GM19240 (cell line): Measurements from ENCODE around the gene CRYBG1.

Source experiments
- DNase-seq: peaks from one replicate; pipeline ENCODE4 v3.0.0; 2011; ENCODE audit warnings: low spot score; ENCODE audit not compliant: insufficient read length

The CRYBG1 gene

GRCh38 chr6:106360410-106360988, at the start of gene CRYBG1:
CRYBG1 (plus strand) TSS chr6:106360717; CDS start chr6:106360909, 192 bp downstream.
- DNase-seq: peak; percentile 29

- DNase-seq: no peak
Measured at GRCh38 chr6:106315765-106316374, 44.6 kb upstream of the CRYBG1 start.

- no peak for DNase-seq
Measured at GRCh38 chr6:106316375-106316766, 44.1 kb upstream of the CRYBG1 start.

- DNase-seq: no peak
Measured at GRCh38 chr6:106318061-106318460, 42.5 kb upstream of the CRYBG1 start.

GRCh38 chr6:106318851-106319250, 41.7 kb upstream of the CRYBG1 start:
- DNase-seq: no peak

- DNase-seq: no peak
Measured at GRCh38 chr6:106321940-106322339, 38.6 kb upstream of the CRYBG1 start.

GRCh38 chr6:106324726-106325335, 35.7 kb upstream of the CRYBG1 start:
- DNase-seq: no peak

GRCh38 chr6:106325336-106326178, 35.0 kb upstream of the CRYBG1 start, which contains the start of gene ATG5:
ATG5 (minus strand) TSS chr6:106325760; CDS start chr6:106316208, 9,552 bp downstream.
- peak; percentile 87 for DNase-seq

- no peak for DNase-seq
Measured at GRCh38 chr6:106334646-106335448, 25.7 kb upstream of the CRYBG1 start.

GRCh38 chr6:106339334-106340029, 21.0 kb upstream of the CRYBG1 start:
- peak; percentile 29 for DNase-seq

- DNase-seq: no peak
Measured at GRCh38 chr6:106347219-106347618, 13.3 kb upstream of the CRYBG1 start.

GRCh38 chr6:106356378-106356777, 4.1 kb upstream of the CRYBG1 start:
- no peak for DNase-seq

- DNase-seq: no peak
Measured at GRCh38 chr6:106359959-106360409, 533 bp upstream of the CRYBG1 start.

- no peak for DNase-seq
Measured at GRCh38 chr6:106360989-106361430, 493 bp downstream of the CRYBG1 start.

- no peak for DNase-seq
Measured at GRCh38 chr6:106363401-106364138, 3.1 kb downstream of the CRYBG1 start.

GRCh38 chr6:106369739-106370138, 9.2 kb downstream of the CRYBG1 start:
- DNase-seq: no peak

- no peak for DNase-seq
Measured at GRCh38 chr6:106370639-106371038, 10.1 kb downstream of the CRYBG1 start.

- no peak for DNase-seq
Measured at GRCh38 chr6:106372838-106373501, 12.5 kb downstream of the CRYBG1 start.
